HG03565 (cell line): Measurements from ENCODE around the gene CYP26B1.

Source experiments
- ATAC-seq: cut with Tn5 transposase; IDR thresholded peaks from one replicate; pipeline ENCODE4 v1.9.1; 2021; ENCODE audit warnings: mild to moderate bottlenecking, moderate library complexity; ENCODE audit not compliant: unreplicated experiment

Gene CYP26B1

DNA sequence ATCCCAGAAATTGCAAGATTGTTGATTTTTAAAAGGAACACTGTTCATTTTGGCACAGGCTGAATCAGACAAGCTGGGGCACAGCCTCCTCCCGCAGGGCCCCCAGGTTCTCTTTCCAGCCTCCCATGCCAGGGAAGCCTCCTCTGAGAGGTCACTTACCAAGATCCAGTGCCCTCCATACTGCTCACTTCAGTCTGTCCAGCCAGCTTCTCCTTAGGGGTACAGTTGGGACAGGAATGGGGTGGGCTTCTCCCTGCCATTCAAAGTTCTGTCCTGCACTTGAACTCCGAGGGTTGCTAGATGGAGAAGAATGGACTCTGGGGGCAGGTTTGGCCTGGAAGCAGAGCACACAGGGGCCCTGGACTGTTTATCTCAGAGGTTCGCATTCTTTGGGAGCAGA is 7.5 kb upstream of the CYP26B1 start:
- ATAC-seq = no peak

DNA sequence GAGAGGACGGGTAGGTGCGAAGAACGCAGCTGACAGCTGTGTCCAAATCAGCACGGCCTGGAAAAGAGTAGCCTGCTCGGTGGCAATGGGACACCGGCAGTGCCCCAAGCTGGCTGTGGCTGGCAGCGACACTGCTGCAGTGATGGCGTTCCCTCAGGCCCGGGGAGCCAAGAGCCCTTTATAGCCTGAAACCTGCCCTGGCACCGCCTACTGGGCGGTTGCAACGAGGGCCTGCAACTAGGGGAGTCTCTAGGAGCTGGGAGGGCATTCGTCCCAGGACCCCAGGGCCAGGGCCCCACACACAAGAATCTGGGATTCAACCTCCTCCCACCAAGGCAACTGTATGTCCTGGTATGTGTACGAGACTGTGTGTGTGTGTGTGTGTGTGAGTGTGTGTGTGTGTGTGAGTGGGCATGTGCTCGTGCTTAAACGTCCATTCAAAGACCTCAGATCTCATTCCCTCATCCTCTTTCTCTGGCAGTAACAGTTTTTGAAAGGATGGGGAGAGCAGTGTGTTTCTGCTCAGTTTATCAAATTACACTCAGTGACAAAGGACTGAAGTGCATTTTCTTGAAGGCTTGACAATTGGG is 6.8 kb upstream of the CYP26B1 start:
- ATAC-seq = no peak

DNA sequence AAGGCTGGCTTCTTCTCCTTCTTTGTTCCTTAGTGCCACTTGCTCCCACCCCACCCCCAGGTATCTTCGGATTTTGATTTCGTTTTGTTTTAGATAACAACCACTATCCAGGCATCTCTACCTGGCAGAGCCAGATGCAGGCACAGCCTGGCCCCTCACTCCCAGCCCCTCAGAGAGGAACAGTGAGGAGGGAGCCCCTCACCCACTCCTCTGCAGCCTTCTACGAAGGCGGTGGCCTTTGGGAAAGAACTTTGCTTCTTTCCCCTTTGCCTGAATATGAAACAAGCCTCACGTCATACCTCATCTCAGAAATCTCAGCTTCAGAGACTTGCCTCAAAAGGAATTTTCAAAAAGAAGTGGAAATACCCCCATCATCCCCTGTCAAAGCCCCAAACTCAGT is 6.3 kb upstream of the CYP26B1 start:
- no peak for ATAC-seq

DNA sequence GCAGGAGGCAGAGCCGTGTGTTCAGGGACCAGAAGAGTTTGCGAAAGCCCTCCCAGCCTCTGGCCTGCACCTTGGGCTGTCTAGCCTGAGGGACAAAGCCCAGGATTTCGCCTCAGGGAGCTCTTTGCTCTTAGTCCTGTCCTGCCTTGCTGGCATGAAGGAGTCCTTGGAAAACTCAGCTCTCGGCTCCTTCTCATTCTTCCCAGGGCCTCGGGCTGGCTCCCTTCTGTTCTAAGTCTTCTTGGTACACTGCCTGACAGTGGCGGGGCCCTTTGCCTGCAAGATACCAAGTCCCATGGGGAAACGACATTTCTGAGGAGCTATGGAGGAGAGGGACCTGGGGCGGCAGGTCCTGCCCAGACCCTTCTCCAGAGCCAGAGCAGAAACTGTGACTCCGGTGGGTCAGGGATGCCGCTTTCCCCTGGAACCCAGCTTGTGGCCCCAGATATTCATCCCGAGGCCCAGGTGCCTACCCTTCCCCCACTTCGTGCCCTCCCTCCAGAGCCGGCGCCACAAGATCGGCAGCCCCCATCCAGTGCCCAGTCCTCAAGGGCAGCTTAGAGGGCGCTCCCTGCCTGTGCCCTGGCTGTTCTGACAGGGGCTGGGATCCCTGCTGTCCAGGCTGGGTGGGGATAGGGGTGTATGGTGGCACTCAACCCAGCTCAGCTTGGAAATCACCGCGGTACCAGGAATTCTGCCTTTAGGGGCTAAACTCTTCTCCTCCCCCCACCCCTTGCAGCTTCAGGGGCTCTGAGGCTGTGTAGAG is 5.5 kb upstream of the CYP26B1 start:
- no peak for ATAC-seq

DNA sequence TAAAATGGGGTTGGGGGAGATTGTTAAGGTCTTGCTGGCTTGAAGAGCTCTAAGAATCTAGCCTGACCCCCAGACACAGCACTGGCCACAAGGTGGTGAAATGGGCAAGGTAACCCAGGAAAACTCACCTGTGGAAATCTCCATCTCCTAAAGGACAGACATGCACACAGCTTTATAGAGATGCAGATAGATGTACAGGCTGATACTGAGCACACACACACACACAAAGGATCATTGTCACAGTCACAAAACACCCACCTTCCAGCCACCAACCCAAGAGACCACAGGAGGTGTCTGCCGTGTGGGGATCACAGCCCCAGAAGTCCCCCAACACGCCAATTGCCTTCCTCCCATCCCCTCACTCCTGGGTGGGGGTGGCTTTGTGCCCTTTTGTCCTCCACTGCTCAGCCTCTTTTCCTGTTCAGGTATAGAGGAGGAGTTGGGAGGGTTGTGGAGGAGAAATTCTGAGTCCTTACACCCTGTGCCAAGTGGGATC is 3.2 kb upstream of the CYP26B1 start:
- no peak for ATAC-seq

DNA sequence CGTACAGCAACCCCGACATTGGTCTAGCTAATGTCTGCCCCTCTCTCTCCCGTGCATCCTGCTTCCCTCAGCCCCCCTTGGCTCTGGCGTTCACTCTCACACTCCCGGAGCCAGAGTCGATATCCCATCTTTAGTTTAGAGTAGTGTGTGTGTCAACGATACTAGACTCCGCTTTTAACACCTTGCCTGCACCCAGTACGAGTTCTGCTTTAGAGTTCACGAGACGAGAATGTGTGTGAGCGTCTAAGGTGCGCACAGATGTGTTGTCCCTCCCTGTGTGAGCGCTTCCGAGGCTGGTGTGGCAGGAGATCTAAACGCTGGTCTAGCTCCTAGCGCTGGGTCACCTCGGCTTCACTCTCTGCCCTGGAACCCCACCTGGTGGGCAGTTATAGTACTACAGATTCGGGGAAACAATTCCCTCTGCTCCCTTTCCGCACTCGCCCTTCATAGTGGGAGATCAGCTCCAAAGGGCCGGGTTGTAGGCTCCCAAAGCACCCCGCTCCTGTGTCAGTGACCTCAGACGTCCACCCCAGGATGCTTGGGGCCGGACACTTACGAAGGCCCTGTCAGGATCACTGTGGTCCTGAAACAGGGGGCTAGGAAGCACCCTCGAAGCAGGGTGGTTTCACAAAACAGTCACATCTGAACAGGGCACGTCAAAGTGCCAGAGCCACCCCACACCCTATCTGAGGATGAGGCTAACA is 2.6 kb upstream of the CYP26B1 start:
- peak; percentile 62 for ATAC-seq

DNA sequence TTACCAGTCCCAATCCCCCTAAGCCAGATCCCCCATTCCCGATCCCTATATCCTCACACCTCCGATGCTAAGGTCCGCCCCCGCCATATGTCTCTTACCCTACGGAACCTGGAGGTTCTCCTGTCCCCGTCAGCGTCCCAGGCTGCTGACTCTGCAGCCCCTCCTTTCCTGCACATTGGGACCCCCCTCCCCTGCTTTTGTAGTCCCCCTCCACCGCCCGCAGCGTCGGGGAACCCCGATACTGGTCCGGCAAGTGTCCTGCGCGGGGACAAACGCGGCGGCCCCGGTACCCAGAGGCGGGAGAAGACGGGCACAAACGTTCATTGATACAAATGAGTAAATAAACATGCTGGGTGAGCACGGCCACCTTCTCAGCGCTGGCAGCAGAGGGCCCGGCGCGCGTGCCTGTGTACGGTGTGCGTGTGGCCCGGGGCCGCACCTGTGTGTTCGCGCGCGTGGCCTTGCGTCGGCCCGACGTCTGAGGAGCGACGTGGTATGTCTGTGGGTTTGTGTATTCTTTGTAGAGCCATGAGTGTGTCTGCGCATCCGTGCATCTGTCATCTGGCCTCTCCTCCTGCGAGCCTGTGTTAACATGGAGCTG is 2.0 kb upstream of the CYP26B1 start:
- no peak for ATAC-seq

DNA sequence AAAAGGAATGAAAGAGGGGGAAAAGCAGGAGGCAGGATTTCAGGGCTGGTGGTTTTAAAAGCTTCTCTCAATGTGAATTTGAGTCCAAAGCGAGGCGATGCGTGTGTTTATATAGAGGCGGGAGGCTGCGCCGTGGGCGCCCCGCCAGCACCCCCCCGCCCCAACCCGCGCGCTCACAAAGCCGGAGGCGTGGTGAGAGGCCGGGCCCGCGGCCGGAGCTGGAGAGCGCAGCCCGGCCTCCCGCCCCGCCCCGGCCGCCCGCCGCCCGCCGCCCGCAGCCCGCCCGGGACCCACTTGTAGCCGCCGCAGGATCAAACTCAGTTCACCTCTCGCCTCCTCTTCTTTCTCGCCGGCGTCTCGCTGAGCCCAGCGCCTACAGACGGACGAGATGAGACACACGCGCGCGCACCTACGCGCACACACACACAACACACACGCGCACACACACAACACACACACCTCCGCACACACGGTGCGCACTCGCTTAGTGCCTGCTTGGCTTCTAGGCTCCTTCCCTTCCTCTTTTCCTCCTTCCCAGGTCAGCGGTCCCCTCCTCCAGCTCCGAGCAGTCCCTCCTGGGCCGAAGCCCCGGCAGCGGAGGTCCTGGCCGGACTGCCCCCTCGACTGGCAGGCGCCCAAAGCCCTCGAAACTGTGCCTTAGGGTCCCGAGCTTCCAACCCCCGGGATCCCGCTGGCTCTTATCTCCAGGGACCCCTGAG is 1.3 kb upstream of the CYP26B1 start:
- ATAC-seq = no peak

DNA sequence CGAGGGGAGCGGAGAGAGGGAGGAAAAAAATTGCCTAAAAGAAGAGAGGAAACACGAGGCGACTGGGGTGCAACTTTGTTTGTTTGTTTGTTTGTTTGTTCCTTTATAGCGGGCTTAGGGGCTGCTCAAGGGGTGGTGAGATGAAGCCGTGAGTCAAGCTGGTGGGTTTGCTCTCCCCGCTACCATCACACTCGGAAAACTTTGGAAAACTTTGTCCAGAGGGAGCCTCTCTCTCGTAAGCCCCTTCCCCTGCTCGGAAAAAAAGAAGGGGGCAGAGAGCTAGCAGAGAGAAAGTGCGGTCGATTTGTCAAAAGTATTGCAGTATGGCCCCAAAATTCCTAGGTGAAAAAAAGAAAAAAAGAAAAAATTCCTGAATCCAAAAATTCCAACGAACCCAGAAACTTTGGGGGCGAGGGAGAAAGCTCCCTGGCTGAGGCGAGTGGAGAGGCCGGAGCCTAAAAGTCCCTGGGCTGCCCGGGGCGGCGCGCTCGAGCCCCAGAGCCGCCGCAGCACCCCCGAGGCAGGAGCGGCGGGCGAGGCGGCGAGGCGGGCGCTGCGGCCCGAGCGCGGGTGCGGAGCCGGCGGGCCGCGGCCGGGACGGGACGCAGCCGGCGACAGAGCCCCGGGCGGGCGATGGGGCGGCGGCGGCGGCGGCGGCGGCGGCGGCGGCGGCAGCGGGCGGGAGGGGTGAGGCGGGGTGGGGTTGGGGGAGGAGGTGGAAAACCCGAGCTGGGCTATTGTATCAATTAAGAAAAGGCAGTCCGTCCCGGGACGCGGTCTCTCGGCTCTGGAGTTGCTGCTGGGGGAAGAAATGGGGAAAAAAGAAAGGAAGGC is 558 bp upstream of the CYP26B1 start:
- no peak for ATAC-seq

DNA sequence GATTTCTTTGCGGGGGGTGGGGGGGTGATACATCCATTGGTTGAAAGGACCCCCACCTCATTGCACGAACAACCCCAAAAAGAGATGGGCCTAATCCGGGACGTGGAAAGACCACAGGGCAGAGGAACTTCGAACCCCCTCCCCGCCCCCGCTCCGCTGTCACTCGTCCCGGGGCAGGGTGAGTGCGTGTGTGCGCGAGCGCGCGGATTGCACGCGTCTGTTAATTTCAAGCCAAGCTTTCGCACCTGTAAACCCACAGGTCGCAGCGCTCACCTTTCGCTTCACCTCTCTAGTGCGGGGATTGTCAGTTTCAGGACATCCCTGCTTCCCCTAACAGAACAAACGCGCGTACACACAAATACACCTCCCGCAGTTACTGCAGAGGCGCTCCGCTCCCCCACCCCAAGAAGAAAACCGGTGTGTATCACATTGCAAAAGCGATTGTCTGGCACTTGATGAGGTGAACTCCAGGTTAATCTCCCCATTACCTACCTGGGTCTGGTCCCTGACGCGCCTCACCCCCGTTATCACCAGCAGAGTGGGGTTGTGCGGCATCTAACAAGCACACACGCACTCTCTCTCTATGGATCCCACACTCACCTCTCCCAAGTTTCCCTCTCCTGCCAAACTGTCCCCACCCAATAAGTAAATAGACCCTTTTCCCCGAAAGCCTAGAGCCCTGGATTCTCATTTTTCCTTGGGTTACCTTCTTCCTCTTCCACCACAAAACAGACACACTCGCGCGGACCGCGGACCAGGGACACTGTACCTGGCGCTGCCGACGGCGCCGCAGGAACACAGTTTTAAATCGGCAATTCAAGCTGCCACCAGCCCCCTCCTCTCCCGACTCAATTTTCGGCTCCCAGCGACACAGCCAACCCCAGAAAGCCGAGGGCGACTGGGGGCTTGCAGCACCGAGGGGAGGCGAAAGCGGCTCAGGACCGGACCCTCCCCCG is 1.0 kb downstream of the CYP26B1 start:
- no peak for ATAC-seq

DNA sequence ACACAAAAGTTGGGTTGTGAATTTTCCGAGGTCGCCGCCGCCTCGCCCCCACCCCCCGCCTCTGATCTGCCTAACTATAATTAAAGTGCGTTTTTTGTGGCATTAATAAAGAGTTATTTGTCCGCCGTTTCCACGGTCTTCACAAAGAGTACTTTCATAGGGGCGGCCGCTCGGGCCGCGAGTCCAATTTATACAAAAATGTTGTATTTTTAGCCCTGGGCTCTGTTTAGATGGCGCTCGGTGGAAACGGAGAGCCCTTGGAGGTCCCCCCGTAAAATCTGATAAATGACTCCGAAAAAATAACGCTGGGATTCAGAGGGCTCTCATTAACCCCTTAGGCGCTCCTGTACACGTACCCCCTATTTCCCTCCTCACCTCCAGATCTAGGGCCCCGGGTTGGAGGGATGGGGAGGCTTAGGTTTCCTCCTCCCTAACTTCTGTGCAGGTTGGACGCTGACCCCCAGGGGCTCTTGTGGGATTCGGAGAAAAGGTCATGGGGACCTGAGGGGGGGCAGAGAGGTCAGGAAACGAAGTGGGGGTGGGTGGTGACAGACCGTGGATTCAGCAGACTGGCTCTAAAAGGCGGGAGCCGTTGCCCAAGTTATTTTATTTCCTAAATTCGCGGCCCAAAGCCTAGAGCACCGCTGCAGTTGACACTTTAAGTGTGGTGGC is 1.9 kb downstream of the CYP26B1 start:
- ATAC-seq = no peak

DNA sequence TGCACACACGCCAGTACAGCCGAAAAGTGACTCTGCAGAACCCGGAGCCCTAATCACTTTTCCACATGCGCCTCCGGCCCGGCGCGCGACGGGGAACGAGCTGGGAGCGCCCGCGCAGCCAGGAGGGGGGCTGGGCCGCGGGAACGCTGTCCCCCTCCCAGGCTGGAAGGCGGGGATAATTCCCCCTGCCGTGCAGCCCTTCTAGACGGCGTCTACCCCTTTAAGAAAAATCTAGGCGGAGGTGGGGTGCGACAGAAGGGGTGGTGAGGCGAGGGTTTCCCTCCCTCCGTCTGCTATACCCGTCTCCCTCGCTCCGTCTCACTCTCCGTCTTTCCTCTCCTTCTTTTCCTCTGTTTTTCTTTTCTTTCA is 2.4 kb downstream of the CYP26B1 start:
- no peak for ATAC-seq

DNA sequence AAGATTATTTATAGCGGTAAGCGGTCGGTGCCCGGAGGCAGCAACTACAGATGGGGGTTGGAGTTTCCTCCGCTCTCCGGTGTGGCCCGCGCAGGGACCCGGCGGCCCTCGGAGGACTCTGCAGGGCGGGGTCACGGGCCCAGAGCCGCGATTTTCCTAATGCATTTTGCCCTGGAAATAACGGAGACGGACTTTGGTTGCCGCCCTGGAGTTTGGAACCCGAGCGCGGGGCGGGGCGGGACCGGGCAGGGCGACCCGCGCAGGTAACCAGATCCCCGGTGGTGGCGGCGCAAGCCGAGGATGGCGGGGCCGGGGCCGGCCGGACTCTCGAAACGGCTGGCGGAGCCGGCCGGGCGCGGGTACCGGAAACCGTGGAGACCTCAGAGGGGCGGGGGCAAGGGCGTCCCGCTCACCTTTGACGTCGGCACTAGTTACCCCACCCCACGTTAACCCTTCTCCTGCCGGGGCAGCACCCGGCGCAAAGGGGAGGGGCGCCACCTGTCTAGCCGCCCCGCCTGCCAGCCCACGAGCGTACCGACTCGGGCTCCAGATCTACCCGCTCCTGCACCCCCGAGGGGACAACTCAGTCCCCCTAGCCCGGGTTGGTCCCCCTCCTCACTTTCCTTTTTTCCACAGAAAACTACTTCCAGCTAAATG is 2.9 kb downstream of the CYP26B1 start:
- ATAC-seq = no peak

DNA sequence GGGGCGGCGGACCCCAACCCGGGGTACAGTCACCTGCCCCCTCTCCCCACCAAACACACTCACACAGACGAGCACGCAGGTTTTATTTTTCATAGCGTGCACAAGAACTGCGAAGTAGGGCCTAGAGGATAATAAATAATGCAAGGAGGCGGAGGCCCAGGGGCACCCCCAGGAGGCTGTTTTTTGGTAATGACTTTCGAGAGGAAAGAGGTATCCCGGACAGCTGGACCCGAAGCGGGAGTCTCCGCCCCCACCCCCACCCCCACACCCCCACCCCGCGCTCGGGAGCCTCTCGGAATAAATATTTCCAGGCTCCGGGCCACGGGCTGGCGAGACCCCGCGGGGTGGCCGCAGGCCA is 3.4 kb downstream of the CYP26B1 start:
- ATAC-seq = no peak

DNA sequence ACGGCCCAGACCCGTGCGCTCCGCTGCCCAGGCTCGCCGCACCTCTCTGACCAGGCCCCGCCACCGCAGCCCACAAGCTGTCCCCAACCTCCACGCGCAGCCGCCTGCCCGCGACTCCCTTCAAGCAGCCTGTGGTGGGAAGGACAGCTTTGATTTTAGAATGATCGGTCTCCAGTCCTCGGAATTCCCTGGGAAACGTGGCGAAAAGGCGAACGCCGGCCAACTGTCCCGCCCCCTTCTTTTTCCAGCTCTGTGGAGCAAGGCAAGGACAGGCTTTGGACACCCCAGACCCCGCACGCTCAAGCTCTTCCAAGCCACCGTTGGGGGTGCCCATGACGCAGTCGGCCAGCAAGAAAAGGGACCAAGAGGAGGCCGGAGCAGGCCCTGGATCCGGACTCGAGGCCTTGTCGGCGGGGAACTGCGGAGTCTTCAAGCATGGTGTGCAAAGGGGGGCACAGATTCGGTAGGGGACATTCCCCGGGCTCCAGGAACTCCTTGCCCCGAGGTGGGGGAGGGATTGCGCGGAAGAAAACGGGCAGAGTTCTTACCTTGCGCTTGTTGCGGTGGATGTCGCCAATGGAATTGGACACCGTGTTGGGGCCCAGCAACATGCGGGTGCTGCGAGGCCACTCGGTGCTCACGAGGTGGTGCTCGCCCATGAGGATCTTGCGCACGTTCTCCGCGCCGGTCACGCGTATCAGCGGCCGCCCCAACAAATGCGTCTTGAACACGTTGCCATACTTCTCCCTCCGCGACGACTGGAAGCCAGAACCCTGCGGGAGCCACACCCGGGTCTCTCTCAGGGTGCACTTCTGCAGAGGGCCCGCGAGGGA is 4.0 kb downstream of the CYP26B1 start:
- no peak for ATAC-seq

DNA sequence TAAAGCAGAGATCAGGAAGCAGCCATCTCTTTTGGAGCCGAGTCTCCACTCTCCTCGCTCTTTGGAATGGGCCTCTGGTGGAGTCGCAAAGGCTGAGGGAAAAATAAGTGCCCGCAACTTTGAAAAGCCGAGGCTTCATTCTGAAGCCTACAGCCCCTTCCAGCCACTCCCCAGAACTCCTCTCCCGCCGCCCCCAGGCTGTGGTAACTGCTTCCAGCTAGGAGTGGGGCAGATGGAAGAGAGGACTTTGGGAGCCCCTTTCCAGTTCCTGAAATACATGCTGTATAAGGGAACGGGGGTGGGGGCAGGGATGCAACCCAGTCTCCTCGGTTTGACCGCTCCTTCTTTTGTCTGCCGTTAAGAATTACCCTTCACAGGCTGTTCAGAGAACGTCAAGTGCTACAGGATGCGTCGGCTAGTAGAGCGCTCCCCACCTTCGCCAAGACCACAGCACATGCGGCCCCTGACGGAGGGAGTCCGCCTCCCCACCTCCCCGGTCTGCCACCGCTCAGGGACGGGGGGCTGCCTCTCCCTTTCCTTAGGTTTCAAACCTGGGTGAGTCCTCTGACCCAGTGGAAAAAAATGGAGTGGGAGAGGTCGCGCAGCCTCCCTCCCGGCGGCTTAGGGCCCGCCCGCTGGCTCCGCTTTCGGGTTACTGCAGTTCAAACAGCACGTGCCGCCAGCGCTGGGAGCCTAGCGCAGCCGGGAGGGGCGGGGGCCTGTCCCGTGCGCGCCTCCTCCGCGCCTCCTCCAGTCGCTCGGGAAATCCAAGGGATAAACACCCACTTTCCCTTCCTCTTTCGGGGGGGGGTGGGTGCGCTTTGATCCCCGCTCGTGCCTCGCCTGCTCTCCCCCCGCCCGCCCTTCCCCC is 4.9 kb downstream of the CYP26B1 start:
- no peak for ATAC-seq
